Stimulated activated naive B cell treated with anti-CD40 and anti-IgM and Interleukin-4, amounts not matched to agents 10 μg/mL and 1 μg/mL and 100 μg/mL, for 72 hours (primary cell): ENCODE results near the gene ATP5F1D.

Experiments used
- ATAC-seq, 2 donors: fragments of 150-1000 bp; cut with Tn5 transposase; replicated peaks; 2 replicates each; pipeline ENCODE4 v1.10.0; 2021; ENCODE audit warnings: moderate library complexity in 1 of 2
- DNase-seq: peaks from one replicate; pipeline ENCODE4 v3.0.0; 2021
- H3K27ac Mint-ChIP-seq: one replicate; pipeline ENCODE4 v1.8.0; 2022; ENCODE audit warnings: mild to moderate bottlenecking, mixed read lengths
- H3K27me3 Mint-ChIP-seq, 2 donors: one replicate each; pipeline ENCODE4 v1.8.0; 2022; ENCODE audit warnings: mixed read lengths in 2 of 2
- H3K36me3 Mint-ChIP-seq, 2 donors: one replicate each; pipeline ENCODE4 v1.8.0; 2022; ENCODE audit warnings: mixed read lengths in 2 of 2, mild to moderate bottlenecking in 1 of 2
- H3K4me1 Mint-ChIP-seq, 2 donors: one replicate each; pipeline ENCODE4 v1.8.0; 2022; ENCODE audit warnings: mixed read lengths in 2 of 2, mild to moderate bottlenecking in 1 of 2
- H3K4me3 Mint-ChIP-seq, 2 donors: one replicate each; pipeline ENCODE4 v1.8.0; 2022; ENCODE audit warnings: mild to moderate bottlenecking in 2 of 2, mixed read lengths in 2 of 2, moderate library complexity in 1 of 2
- H3K9me3 Mint-ChIP-seq, 2 donors: one replicate each; pipeline ENCODE4 v1.8.0; 2022; ENCODE audit warnings: mixed read lengths in 2 of 2, mild to moderate bottlenecking in 1 of 2

ATP5F1D gene

GRCh38 chr19:1225440-1226226 lies 15.9 kb upstream of the ATP5F1D start:
- Mint-ChIP-seq H3K9me3 (no peaks in the 10 kb centered on the region), H3K27me3 (no peaks in the 10 kb centered on the region), H3K36me3 (peaks cover 12 to 13% of the 10 kb centered on the region in 2 donors), H3K27ac (no peak overlapping the region), H3K4me1 (no peaks in the 10 kb centered on the region), H3K4me3 (no peak overlapping the region)
- ATAC-seq = no peak
- no peak for DNase-seq

GRCh38 chr19:1226227-1226518 lies 15.4 kb upstream of the ATP5F1D start:
- ATAC-seq (no peak), DNase-seq (no peak)
- peaks cover 9% of the 10 kb centered on the region in 2 donors for H3K36me3 Mint-ChIP-seq
- H3K4me3 Mint-ChIP-seq = no peak overlapping the region
- H3K4me1 Mint-ChIP-seq = no peaks in the 10 kb centered on the region
- H3K27me3 Mint-ChIP-seq = no peaks in the 10 kb centered on the region
- H3K9me3 Mint-ChIP-seq = no peaks in the 10 kb centered on the region
- H3K27ac Mint-ChIP-seq = no peak overlapping the region

- no peak for ATAC-seq
- no peak for DNase-seq
- H3K9me3 Mint-ChIP-seq = no peaks in the 10 kb centered on the region
- H3K4me3 Mint-ChIP-seq = no peak overlapping the region
- no peak overlapping the region for H3K27ac Mint-ChIP-seq
- H3K4me1 Mint-ChIP-seq = peaks cover 0 to 4% of the 10 kb centered on the region in 2 donors
- peaks cover 9% of the 10 kb centered on the region in 2 donors for H3K36me3 Mint-ChIP-seq
- H3K27me3 Mint-ChIP-seq = no peaks in the 10 kb centered on the region
Measured at GRCh38 chr19:1226522-1227303, 14.8 kb upstream of the ATP5F1D start.

- peaks cover 0 to 5% of the 10 kb centered on the region in 2 donors for H3K4me1 Mint-ChIP-seq
- H3K27ac Mint-ChIP-seq = no peak overlapping the region
- DNase-seq (no peak), ATAC-seq (no peak)
- H3K9me3 Mint-ChIP-seq = no peaks in the 10 kb centered on the region
- H3K4me3 Mint-ChIP-seq = no peak overlapping the region
- H3K27me3 Mint-ChIP-seq = no peaks in the 10 kb centered on the region
- H3K36me3 Mint-ChIP-seq = peaks cover 9% of the 10 kb centered on the region in 2 donors
Measured at GRCh38 chr19:1227304-1228054, 14.1 kb upstream of the ATP5F1D start.

GRCh38 chr19:1228161-1228957 lies 13.2 kb upstream of the ATP5F1D start:
- no peaks in the 10 kb centered on the region for H3K27me3 Mint-ChIP-seq
- H3K4me3 Mint-ChIP-seq = no peak overlapping the region
- peaks cover 5 to 9% of the 10 kb centered on the region in 2 donors for H3K36me3 Mint-ChIP-seq
- ATAC-seq (no peak), DNase-seq (no peak)
- no peaks in the 10 kb centered on the region for H3K9me3 Mint-ChIP-seq
- peak overlapping the region; percentile 84 for H3K27ac Mint-ChIP-seq
- peaks cover 0 to 5% of the 10 kb centered on the region in 2 donors for H3K4me1 Mint-ChIP-seq

GRCh38 chr19:1229056-1229923 lies 12.3 kb upstream of the ATP5F1D start:
- Mint-ChIP-seq H3K9me3 (no peaks in the 10 kb centered on the region), H3K4me1 (peaks cover 0 to 5% of the 10 kb centered on the region in 2 donors), H3K27ac (no peak overlapping the region), H3K36me3 (peaks cover 5 to 9% of the 10 kb centered on the region in 2 donors), H3K27me3 (no peaks in the 10 kb centered on the region), H3K4me3 (no peak overlapping the region)
- DNase-seq (no peak), ATAC-seq (no peak)

- no peaks in the 10 kb centered on the region for H3K9me3 Mint-ChIP-seq
- no peak for ATAC-seq
- no peaks in the 10 kb centered on the region for H3K27me3 Mint-ChIP-seq
- DNase-seq = no peak
- H3K36me3 Mint-ChIP-seq = peaks cover 5 to 9% of the 10 kb centered on the region in 2 donors
- H3K4me3 Mint-ChIP-seq = no peak overlapping the region
- no peak overlapping the region for H3K27ac Mint-ChIP-seq
- peaks cover 0 to 5% of the 10 kb centered on the region in 2 donors for H3K4me1 Mint-ChIP-seq
Measured at GRCh38 chr19:1229924-1230782, 11.4 kb upstream of the ATP5F1D start.

GRCh38 chr19:1230783-1231489 lies 10.6 kb upstream of the ATP5F1D start:
- DNase-seq (no peak), ATAC-seq (no peak)
- Mint-ChIP-seq H3K27me3 (peaks cover 0 to 8% of the 10 kb centered on the region in 2 donors), H3K9me3 (no peaks in the 10 kb centered on the region), H3K4me1 (peaks cover 0 to 5% of the 10 kb centered on the region in 2 donors), H3K4me3 (no peak overlapping the region), H3K36me3 (peaks cover 5 to 9% of the 10 kb centered on the region in 2 donors), H3K27ac (no peak overlapping the region)

- peaks cover 0 to 15% of the 10 kb centered on the region in 2 donors for H3K27me3 Mint-ChIP-seq
- ATAC-seq (peak in 1 of 2 donors; percentile 22), DNase-seq (no peak)
- H3K4me3 Mint-ChIP-seq = no peak overlapping the region
- no peaks in the 10 kb centered on the region for H3K9me3 Mint-ChIP-seq
- peaks cover 0 to 5% of the 10 kb centered on the region in 2 donors for H3K4me1 Mint-ChIP-seq
- no peak overlapping the region for H3K27ac Mint-ChIP-seq
- H3K36me3 Mint-ChIP-seq = peaks cover 5 to 9% of the 10 kb centered on the region in 2 donors
Measured at GRCh38 chr19:1231729-1232637, 9.6 kb upstream of the ATP5F1D start.

- H3K4me1 Mint-ChIP-seq = peaks cover 0 to 5% of the 10 kb centered on the region in 2 donors
- H3K27ac Mint-ChIP-seq = no peak overlapping the region
- DNase-seq (no peak), ATAC-seq (no peak)
- no peak overlapping the region for H3K4me3 Mint-ChIP-seq
- H3K27me3 Mint-ChIP-seq = peaks cover 0 to 15% of the 10 kb centered on the region in 2 donors
- H3K36me3 Mint-ChIP-seq = peaks cover 4 to 5% of the 10 kb centered on the region in 2 donors
- H3K9me3 Mint-ChIP-seq = no peaks in the 10 kb centered on the region
Measured at GRCh38 chr19:1232652-1233072, 8.9 kb upstream of the ATP5F1D start.

- Mint-ChIP-seq H3K4me3 (no peak overlapping the region), H3K27ac (no peak overlapping the region), H3K4me1 (peaks cover under 1 to 6% of the 10 kb centered on the region in 2 donors), H3K27me3 (peaks cover under 1 to 17% of the 10 kb centered on the region in 2 donors), H3K36me3 (peaks cover 1% of the 10 kb centered on the region in 2 donors), H3K9me3 (no peaks in the 10 kb centered on the region)
- ATAC-seq (no peak), DNase-seq (no peak)
Measured at GRCh38 chr19:1233115-1233667, 8.4 kb upstream of the ATP5F1D start.
